HG03139 (cell line): ENCODE results near the gene GABRP.
"Not testable (repeated sequence)": the region's sequence is repeated elsewhere in the genome, so short reads cannot be mapped to it uniquely, and the experiment has no call there.

Experiments used
- ATAC-seq: cut with Tn5 transposase; IDR thresholded peaks from one replicate; pipeline ENCODE4 v1.9.1; 2021; ENCODE audit not compliant: unreplicated experiment

Gene GABRP

DNA sequence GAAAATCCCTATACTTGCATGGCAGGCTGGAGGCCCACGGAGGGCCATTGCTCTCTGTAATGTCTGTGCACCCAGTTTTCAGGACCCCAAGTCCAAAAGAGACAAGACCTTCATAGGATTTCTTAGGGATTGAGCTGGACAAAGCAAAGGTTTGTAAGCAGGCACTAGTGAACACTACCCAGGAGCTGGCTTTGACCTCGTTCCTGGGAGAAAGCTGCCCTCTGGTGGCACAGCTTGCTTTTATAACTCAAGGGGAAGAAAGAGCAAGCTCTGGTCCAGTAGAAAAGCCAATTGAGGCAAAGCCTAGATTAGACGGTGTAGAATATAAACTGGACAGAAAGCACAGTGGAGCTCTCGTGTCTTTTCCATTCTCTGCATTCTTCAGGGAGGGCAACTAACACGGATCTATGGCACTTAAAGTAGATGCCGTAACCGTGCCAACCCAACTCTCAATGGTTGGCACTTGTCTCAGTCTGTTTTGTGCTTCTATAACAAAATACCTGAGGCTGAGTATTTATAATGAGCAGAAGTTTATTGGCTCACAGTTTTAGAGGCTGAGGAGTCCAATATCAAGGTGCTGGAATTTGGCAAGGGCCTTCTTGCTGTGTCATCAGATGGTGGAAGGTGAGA lies 7.9 kb downstream of the GABRP start:
- peak; percentile 81 for ATAC-seq

DNA sequence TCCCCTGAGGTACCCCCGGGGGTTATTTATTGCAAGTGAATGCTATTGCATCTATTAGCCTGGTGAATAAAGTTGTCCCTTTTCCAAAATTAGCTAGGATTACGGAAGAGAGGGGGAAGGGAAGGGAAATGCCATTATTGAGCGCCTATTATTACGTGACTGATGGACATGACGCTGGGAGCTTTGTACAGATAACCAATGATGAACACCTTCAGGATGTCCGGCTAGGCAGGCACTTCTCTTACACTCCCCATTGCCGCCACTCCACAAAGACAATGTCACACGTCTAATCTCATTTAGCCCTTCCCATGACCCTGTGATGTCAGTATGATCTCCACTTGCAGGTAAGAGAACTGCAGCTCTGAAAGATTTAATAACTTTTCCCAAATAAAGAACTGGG lies 9.4 kb downstream of the GABRP start:
- no peak for ATAC-seq

DNA sequence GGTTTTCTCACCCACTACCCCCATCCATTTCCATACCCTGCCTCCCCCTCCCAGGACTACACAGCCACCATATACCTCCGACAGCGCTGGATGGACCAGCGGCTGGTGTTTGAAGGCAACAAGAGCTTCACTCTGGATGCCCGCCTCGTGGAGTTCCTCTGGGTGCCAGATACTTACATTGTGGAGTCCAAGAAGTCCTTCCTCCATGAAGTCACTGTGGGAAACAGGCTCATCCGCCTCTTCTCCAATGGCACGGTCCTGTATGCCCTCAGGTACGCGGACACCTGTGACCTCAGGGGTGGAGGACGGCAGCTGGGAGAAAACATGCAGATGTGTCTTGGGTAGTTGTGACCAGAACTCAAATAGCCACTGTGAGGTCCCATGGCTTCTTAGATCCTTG lies 11.6 kb downstream of the GABRP start:
- ATAC-seq, result no peak

DNA sequence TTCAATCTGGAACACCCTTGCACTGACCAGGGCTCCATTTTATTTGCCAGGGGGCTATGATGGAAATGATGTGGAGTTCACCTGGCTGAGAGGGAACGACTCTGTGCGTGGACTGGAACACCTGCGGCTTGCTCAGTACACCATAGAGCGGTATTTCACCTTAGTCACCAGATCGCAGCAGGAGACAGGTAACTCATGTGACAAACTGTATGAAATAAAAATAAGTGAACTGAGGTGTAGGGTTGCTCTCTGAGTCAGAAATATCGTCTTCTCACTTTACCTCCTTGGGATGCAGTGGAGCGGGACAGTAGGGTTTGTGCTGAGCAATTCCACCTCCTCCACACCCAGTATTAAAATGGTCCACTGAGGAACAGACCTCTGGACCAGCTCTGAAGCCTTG lies 22.1 kb downstream of the GABRP start:
- no peak for ATAC-seq

DNA sequence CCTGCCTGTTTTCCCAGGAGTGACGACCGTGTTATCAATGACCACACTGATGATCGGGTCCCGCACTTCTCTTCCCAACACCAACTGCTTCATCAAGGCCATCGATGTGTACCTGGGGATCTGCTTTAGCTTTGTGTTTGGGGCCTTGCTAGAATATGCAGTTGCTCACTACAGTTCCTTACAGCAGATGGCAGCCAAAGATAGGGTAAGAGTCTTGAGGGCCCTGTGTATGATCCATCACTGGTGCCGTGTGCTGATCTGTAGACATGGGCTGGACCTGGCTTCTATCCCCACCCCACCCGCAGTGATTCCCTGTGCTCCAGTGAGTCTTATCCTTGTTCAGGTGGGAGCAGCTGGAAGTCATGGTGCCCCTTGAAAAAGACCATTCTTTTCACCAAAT lies 26.0 kb downstream of the GABRP start:
- ATAC-seq, result no peak

DNA sequence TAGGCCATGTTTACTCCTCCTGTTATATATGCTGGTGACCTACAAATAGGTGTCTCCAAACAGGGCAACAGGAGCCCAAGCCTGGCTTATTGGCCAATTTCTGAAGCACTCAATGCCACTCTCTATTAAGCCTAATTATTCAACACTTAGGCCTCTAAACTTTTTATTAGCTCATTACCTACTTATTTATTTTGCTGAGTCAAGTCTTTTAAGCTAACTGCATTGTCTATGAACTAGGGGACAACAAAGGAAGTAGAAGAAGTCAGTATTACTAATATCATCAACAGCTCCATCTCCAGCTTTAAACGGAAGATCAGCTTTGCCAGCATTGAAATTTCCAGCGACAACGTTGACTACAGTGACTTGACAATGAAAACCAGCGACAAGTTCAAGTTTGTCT lies 28.2 kb downstream of the GABRP start:
- ATAC-seq, result no peak

DNA sequence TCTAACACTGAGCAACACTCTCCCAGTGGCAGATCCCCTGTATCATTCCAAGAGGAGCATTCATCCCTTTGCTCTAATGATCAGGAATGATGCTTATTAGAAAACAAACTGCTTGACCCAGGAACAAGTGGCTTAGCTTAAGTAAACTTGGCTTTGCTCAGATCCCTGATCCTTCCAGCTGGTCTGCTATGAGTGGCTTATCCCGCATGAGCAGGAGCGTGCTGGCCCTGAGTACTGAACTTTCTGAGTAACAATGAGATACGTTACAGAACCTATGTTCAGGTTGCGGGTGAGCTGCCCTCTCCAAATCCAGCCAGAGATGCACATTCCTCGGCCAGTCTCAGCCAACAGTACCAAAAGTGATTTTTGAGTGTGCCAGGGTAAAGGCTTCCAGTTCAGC lies 29.7 kb downstream of the GABRP start:
- no peak for ATAC-seq

DNA sequence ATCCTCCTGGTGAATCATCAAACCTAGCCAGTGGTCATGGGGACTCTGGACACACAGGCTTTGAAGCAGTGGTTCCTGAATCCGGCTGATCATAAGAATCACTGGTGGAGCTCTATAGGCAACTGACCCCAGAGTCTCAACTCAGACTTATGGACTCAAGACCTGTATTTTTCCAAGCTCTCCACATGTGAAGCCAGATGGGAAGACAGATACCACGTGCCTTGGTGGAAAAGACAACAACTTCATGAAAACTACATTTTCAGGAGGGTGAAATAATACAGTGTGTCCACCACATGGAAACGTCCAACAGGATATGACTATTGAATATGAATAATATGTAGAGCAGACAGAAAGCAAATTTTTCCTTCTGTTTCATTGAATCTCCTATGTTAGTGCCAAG lies 33.7 kb downstream of the GABRP start:
- no peak for ATAC-seq

DNA sequence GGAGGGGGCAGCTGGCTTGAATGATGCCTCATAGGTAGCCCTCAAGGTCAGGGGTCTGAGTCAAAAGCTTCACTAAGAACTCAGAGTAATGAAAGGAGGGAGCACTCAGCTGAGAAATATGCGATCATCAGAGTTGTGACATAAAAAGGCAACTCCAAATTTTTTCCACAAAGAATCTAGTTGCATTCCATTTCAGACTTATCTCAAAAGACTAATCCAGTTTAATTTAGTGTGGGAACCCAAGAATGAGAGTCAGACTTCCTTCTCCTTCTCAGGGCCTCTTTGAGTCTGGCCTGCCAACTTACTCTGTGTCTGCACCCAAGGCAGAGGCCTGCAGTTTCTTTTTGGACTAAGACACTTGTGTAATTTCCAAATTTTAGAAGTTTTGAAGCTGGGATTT lies 34.7 kb downstream of the GABRP start:
- ATAC-seq, result no peak

DNA sequence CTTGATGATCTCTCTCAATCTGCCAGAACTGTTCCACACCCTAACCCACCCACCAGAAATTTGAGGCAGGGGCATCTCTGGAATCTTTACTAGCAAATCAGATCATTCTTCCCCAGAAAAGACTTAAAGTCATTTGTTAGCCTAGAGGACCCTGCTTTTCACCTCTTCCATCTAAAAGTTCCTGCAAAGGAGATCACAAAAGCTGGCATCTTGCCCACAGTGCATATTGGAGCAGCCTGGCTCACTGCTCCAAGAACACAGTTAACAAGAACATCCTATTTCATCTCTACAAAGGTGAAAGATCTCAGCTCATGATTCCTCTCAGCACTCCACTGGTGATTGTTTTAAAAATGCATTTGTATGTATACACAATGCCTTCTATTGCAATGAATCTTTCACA lies 36.3 kb downstream of the GABRP start:
- no peak for ATAC-seq

DNA sequence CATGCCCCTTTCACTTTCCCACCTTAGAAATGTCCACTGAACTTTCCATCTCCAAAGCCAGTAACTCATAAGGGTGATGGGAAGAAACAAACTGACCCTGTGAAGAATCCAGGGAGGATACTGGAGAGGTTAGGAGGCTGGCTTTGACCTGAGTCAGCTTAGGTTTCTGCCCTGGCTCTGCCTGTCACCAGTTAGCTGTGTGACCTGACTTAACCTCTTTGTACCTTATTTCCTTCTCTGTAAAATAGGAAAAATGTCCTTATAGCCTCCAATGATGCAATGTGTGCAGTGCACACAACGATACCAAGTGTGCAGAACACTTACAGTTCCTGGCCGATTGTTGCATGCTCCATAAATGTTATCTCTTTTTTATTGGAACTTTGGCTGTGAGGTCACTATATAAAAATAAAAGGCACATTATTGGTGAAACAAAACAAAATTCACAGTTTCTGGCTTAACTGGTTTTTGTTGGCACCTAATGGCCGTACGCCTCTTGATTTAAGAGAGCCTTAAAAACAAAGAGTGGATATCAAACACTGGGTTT lies 37.8 kb downstream of the GABRP start:
- no peak for ATAC-seq

DNA sequence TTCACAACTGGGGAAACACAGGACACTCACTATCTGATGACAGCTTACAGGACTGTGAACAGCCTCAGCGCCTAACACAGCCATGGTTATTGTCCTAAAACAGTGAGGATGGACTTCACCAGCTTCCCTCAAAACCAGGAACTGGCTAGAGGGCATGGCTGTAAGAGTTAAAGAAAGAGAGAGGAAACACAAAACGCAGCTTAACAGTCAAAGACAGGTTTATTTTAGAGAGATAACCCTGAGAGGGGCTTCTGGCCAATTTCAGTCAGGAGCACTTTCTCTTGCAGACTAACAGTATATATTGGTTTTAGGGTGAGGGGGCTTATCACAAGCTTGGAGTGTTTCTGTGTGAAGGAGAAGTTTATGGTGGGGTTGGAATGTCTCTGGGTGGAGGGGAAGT lies 42.6 kb downstream of the GABRP start:
- ATAC-seq, result no peak

DNA sequence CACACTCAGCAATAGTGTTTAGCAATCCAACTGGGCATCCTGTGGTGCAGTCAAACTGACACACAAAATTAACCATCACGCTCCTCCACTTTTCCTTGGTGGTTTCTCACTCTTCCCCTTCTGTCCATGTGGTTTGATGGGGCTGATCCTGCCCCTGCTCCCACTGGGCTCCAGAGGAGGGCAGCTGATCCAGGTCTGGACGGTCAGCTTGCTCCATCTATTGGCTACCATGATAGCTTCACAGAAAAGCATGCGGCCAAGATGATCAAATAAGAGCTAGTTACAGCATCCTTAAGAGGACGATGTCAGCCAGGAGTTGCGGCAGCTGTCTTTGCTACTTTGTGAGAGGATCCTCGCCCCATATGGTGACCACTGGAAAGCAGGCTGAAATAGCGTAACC lies 48.7 kb downstream of the GABRP start:
- ATAC-seq, result no peak

DNA sequence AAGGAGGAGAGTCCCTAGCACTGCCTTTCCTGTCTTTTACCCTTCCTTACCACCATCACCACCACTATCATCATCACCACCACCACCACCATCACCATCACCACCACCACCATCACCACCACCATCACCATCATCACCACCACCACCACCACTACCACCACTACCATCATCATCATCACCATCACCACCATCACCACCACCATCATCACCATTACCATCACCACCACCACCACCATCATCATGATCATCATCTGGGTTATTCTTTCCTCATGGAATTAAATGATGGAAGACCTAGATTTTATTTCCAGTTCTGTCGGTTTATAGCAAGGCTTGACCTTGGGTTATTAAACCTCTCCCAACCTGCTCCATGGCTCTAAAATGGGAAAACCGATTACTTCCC lies 50.5 kb downstream of the GABRP start:
- not testable (repeated sequence) for ATAC-seq

DNA sequence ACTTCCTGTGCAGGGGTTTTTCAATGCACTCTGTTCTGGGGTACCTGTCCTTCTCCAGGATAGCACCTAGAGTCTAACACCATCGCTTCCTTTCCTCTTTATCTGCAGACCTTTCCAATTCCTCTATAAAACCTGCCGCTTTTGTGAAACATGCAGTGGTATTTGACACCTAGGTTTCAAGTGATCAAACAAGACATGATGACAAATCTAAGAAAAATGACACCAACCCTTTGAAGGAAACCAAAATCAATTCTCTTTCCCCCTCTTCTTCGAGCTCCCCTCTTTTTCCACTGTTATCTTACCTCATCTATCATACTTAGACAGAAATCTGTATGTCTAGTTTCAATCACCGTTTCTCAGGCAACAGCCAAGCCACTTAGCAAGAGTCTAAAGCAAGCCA lies 52.7 kb downstream of the GABRP start:
- ATAC-seq, result no peak

DNA sequence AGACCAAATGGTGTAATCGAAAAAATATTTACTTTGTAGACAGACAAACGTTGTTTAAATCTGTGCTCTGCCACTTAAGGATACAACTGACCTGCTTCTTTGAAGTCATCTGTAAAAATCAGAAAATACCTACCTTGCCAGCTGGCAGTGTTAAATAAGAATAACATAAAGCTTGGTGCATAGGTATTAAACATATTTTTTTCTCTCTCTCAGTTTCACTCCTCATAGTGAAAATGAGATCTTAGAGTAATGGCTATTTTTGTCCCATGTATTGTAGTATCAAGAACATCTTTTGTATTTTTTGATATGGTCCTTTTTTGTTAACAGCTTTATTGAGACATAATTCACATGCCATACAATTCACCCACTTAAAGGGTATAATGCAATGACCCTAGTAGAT lies 60.3 kb downstream of the GABRP start:
- no peak for ATAC-seq

DNA sequence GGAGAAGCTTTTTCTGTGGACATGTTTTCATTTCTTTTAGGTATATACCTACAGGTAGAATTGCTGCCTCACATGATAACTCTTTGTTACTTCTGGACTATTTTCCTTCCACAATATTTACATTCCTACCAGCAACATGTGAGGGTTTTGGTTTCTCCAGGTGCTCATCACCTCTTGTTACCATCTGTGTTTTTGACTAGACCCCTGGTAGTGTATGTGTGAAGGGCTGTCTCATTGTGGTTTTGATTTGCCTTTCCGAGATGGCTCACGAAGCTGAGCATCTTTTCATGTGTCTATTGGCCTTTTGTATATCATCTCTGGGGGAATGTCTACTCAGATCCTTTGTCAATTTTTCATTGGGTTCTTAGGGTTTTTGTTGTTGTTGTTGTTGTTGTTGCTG lies 61.1 kb downstream of the GABRP start:
- no peak for ATAC-seq

DNA sequence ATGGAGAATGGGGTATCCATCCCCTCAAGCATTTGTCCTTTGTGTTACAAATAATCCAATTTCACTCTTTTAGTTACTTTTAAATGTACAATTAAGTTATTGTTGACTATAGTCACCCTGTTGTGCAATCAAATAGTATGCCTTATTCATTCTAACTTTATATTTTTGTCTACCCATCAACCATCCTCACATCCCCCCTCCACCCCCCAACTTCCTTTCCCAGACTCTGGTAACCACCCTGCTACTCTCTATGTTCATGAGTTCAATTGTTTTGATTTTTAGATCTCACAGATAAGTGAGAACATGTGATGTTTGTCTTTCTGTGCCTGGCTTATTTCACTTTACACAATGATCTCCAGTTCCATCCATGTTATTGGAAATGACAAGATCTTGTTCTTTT lies 62.9 kb downstream of the GABRP start:
- no peak for ATAC-seq

DNA sequence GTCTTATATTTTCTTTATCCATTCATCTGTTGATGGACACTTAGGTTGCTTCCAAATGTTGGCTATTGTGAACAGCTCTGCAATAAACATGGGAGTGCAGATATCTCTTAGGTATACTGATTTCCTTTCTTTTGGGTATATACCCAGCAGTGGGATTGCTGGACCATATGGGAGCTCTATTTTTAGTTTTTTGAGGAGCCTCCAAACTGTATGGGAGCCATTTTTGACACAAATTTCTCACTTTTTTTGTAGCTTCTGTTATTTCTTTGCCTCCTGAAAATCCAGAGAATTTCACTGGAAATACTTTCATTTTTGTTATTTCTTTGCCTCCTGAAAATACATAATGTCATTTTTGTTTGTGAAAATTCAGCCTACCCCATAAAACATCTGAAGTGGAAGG lies 63.3 kb downstream of the GABRP start:
- ATAC-seq, result no peak

DNA sequence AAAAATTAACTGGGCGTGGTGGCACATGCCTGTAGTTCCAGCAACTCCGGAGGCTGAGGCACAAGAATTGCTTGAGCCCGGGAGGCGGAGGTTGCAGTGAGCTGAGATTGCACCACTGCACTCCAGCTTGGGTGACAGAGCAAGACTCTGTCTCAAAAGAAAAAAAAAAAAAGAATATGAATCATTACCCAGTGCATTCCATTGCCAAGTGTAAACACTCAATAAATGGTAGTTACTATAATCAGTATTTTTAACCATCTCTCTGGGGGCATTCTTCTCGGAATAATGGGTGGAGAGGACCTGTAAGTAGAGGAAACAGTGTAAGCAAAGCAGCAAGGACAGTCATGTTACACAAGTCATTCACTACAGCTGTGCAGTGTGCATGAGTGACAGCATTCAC lies 64.5 kb downstream of the GABRP start:
- no peak for ATAC-seq

DNA sequence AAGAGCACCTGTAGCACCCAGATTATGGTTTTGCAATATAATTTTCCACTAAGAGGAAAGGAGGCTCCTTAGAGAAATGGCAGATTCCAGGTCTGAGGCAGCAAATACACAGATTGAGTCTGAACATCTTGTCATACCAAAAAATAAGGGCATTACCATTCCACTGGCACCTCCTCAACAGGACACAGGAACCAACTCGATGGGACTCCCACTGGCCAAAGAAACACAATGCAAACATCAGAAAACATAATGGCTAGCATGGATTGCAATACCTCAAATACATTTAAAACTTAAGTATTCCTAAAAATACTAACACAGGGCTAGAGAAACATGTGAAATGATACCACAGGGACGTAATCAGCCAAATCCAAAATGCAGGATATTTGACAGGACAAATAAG lies 65.8 kb downstream of the GABRP start:
- no peak for ATAC-seq

DNA sequence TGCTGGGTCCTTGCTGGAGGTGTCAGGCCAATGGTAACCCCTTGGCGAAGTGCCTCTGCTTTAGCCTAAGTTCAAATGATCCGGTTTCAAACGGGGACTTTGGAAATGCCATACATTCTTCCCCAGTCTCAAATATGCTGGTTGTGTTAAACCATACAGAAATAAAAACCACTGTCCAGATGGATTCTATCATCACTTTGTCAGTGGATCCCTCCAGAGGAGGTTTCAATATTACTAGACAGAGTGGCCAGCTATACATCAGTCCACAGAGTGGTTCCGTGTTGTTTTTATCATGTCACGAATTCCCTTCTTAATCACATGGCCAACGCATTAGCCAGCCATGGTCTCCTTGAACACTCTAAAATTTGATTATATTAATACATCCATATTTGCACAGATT lies 71.0 kb downstream of the GABRP start:
- ATAC-seq, result no peak

DNA sequence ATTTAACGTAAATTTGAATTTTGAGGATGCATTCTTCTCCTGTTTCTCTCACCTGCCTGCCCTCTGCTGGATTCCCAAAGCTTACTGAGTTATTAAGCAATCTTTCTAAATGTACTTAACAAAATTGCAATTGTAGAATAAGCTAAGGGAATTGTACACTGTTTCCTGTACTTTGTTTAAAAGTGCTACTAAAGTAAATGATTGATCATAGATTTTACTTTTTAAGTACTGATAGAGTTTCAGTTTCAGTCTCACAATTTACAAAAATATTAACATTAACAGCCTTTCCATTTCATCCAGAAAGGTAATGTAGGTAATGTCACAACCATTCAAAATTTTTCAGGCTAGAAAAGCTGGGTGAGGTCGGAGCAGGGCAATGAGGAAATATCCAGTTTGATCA lies 73.5 kb downstream of the GABRP start:
- no peak for ATAC-seq

DNA sequence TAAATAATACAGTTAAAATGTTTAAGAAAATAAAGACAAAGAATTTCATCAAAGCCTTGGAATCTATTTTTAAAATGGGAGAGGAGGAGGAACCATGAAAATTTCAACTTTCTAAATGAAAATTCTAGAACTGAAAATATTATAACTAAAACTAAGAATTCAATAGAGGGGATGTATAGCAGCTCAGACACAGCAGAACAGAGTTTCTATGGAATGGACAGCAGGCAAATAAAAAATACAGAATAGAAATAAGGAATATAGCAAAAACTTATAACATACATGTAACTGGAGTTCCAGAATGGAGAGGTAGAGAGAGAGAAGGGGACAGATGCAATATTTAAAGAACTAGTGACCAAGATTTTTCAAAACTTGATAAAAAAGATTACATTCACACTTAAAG lies 76.9 kb downstream of the GABRP start:
- no peak for ATAC-seq
